Esophagus muscularis mucosa (tissue), 4 donors: ENCODE results near the gene RNASE7.

ENCODE experiments used
- EP300 ChIP-seq: sonication (generic); formaldehyde crosslinking; IDR thresholded peaks from one replicate; pipeline ENCODE4 v1.6.1; 2017; ENCODE audit warnings: antibody characterized with exemption
- POLR2A ChIP-seq: fragments of 450-650 bp; IDR thresholded peaks from one replicate; pipeline ENCODE4 v1.6.1; 2017; ENCODE audit warnings: antibody characterized with exemption, moderate library complexity, mild to moderate bottlenecking, low read depth
- POLR2AphosphoS5 ChIP-seq, 2 donors: sonication (generic); formaldehyde crosslinking; IDR thresholded peaks; one replicate each; pipeline ENCODE4 v1.6.1; 2017; ENCODE audit warnings: antibody characterized with exemption in 2 of 2
- TF ChIP-seq, protein P1 (sequence below), 3 experiments: fragments of 200-600 bp in 2 of 3; fragments of 450-650 bp in 1 of 3; sonication (generic) in 2 of 3; IDR thresholded peaks; one replicate each; pipeline ENCODE4 v1.5.1; 2017 to 2019; ENCODE audit warnings: antibody characterized with exemption in 3 of 3, mild to moderate bottlenecking in 2 of 3, moderate library complexity in 1 of 3

DNA sequence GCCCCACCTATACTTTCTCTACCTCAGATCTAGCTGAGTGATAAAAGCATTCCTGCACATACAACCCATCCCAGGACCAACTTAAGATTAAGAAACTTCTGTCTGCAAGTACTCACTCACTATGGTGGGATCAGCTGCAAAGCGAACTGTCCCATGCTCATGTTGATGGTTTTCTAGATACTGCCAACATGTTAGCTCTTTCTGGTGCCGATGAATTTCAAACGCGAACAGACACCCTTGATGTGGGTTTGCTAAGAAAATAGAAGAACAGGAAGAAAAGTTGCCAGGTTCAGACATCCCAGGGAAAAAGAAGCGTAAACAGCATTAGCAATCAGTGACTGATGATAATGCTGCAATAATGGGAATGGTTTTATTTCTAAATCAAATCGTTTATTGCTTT, 44.6 kb upstream of the RNASE7 start:
- TF ChIP-seq, protein P1, sequence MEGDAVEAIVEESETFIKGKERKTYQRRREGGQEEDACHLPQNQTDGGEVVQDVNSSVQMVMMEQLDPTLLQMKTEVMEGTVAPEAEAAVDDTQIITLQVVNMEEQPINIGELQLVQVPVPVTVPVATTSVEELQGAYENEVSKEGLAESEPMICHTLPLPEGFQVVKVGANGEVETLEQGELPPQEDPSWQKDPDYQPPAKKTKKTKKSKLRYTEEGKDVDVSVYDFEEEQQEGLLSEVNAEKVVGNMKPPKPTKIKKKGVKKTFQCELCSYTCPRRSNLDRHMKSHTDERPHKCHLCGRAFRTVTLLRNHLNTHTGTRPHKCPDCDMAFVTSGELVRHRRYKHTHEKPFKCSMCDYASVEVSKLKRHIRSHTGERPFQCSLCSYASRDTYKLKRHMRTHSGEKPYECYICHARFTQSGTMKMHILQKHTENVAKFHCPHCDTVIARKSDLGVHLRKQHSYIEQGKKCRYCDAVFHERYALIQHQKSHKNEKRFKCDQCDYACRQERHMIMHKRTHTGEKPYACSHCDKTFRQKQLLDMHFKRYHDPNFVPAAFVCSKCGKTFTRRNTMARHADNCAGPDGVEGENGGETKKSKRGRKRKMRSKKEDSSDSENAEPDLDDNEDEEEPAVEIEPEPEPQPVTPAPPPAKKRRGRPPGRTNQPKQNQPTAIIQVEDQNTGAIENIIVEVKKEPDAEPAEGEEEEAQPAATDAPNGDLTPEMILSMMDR (IDR thresholded peaks at IDR 0.05), result no peak
- no peak for TF ChIP-seq POLR2A
- TF ChIP-seq POLR2AphosphoS5 (IDR thresholded peaks at IDR 0.05), result no peak
- TF ChIP-seq EP300, result no peak
